ENCODE results near the gene PRSS21. TPM values are rescaled to one million over a fixed set of nuclear protein-coding genes. Genes with fewer than 3 reads are reported as not detected.

The PRSS21 gene
- total RNA-seq, 1 donor from 2014 or later: not detected

DNA sequence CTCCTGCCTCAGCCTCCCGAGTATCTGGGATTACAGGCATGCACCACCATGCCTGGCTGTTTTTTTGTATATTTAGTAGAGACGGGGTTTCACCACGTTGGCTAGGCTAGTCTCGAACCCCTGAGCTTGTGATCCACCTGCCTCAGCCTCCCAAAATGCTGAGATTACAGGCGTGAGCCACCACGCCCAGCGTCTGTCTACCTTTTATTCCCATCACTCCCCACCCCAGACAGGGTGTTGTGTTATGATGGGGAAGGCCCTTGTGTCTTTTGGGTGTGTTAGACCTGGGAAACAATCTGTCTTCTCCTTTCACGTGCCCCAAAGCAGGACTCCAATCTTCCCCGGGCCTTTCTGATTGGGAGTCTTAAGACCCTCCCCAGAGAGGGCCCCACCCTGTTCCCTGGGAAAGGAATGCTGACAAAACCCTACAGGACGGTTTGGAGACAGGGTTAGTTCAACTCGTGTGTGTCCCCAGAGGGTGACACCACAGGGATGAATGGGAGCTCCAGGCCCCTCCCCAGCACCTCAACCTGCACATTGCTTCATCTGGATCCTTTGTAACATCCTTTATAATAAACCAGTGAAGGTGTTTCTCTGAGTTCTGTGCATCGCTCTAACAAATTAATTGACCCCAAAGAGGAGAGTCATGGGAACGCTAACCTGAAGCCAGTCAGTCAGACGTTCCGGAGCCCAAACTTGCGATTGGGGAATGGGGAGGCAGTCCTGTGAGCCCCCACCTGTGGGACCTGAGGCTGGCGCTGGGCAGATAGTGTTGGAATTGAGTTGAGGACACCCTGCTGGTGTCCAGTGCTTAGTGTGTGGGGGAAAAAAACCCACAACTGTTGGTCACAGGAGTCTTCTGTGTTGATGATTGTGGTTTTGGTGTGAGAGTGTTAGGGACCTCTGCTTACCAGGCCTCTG, 36.8 kb upstream of the PRSS21 start:
- DNase-seq: no peak

DNA sequence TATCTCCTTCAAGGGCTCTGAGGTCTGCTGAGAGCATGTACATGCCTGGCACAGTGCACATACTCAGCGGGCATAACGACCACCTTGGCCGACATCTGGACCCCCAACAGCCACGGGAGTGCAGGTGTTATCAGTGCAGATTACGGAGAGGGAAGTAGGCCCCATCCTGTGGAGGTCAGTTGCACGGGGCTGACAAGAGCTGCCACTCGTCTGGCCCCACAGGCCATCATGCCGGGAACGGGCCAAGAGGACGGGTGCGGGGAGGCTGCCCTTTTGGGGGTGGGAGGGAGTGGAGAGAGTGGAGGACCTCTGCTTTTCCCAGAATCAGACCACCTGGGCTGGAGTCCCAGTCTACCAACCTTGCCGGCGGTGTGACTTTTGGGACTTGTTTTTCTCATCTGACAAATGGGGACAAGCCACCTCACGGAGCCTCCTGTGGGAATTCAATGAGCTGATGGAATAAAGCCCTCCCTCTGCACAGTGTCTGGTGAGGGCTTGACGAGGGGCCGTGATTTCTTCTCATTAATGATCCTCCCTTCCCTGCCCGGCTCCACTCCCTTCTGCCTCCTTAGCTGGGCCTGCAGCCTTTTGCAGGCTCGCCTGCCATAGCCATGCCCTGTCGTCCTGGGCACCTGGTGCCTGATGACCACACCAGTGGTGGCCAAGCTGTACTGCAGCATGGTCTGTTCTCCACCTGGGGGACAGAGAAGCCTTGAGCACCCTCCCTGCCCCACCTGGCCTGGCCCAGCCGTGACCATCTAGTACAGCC, 34.3 kb upstream of the PRSS21 start:
- DNase-seq: no peak

DNA sequence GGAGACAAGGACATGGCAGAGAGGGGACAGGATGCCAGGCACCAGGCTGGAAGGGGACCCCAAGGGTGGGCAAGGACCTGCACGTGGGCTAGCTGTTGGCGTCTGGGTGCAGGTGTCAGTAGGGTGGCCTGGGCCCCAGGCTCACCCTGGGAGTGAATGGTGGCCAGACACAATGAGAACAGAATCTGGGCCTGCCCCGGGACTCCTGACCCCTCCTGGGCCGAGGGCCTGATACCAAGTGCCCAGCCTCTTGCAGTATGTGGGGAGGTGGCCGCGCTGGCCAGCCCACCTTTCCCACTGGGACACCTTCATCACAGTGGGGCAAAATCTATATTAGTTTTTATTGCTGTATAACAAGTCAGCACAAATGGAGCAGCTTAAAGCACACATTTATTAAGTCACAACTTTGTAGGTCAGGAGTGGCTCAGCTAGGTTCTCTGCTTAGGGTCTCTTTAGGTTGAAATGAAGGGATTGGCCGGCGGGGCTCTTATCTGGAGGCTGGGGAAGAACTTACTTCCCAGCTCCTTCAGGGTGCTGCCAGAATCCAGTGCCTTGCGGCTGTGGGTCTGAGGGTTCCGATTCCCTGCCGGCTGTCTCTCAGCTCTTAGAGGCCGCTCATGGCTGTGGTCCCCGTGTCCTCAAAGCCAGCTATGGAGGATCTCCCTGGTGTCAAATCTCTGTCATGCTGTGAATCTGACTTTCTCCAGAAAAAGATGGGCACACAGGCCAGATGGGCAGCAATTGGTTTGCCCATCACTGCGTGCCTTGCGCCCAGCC, 33.3 kb upstream of the PRSS21 start:
- no peak for DNase-seq

DNA sequence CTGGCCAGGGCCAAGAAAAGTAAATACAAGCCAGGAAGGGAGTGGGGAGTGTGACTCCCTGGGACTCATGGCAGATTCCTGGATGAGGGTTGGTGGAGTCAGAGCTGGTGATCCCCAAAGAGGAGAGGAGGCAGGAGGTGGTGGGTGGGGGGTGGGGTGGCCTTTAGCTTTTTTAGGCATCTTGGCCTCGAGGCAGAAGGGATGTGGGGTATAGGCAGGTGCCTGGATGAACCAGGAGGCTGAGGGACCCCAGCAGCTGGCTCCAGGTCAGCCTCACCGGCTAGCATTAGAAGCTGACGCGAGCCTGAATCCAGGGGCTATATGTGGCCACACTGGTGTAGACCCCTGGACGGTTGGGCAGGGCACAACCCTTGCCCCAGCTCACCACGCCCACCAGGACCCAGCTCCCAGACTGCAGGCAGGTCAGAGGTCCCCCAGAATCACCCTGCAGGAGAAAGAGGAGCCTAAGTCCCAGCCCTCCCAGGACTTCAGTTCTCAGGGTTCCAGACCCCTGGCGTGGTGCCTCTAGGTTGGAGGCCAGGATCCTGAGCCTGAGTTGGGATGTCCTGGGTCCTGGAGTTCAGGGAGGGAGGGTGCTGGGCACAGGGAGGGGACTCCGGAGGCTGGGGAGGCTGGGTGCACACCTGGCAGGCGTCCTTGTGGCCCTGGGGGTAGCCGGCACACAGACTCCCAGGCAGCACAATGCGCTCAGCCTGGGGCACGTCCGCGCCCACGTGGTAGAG, 32.5 kb upstream of the PRSS21 start:
- DNase-seq: no peak

DNA sequence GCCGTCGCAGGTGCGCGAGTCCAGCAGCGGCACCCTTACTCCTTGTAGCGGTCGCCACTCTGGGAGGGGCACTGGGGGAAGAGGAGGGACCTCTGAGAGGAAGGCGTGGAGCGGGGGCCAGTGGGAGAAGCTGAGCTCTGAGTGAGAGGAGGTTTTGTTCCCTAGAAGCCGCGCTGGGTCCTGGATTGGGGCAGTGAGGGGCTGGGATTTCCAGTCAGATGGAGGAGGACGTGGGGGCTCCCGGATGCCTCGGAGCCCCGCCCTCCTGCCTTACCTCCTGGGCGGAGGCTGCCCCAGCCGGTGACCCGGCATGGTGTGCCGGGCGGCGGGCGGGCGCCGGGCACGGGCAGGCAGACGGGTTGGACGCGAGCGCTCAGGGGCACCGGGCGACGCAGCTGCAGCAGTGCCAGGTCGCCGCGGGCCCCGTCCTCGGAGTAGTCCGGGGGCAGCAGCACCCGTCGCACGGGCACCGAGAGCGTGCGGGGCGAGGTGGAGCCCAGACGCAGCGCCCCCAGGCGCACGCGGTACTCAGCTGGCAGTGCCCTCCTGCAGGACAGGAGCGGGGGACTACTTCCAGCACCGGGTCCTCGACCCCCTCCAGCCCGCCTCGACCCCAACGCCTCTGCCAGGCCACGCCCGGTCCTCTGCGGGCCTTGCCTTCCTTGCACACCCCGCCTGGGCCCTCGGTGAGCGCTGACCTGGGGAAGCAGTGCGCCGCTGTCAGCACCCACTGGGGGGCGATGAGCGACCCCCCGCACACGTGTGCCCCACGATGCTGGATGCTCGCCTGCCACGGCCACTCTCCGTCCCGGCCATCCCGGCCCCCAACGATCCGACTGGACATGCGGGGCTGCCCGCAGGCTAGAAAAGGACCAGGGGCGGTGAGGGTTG, 31.7 kb upstream of the PRSS21 start:
- no peak for DNase-seq

DNA sequence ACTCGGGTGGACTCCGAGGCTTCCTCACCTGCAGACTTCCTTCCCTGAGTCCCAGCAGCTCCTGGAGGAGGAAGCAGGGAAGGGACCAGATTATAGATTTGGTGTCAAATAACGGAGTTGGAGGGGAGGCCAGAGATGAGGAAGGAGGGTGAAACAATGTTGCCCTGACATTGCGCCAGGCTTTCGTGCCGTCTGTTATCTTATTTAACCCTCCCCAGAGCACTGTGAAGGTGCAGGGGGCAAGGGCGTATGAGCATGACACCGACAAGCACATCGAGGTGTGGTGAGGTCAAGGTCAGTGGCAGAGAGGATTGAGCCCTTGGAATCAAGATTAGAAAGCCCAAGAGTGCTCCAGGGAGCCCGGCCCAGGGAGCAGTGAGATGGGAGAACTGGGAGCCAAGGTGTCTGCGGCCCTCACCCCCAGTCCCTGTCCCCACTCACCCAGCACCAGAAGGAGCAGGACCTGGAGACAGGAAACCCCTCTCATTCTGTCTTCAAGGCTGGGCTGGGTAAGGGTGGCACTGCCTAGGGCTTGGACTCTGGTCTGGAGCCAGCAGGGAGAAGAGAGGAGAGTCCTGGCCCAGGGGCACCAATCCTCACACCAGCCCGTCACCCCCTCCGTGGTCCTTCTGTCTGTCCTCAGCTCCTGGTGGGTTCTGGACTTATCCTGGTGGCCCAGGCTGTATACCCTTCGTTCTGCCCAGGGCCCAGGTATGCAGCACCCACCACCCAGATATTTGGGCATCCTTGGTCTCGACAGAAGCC, 30.8 kb upstream of the PRSS21 start:
- no peak for DNase-seq

DNA sequence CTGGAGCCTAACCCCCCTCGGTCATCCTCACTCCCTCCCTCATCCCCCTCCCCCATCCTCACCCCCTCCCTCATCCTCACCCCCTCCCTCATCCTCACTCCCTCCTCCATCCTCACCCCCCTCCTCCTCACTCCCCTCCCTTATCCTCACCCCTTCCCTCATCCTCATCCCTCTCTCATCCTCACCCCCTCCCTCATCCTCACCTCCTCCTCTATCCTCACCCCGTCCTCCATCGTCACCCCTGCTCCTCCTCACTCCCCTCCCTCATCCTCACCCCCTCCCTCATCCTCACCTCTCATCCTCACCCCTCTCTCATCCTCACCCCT, 30.2 kb upstream of the PRSS21 start:
- no peak for DNase-seq

DNA sequence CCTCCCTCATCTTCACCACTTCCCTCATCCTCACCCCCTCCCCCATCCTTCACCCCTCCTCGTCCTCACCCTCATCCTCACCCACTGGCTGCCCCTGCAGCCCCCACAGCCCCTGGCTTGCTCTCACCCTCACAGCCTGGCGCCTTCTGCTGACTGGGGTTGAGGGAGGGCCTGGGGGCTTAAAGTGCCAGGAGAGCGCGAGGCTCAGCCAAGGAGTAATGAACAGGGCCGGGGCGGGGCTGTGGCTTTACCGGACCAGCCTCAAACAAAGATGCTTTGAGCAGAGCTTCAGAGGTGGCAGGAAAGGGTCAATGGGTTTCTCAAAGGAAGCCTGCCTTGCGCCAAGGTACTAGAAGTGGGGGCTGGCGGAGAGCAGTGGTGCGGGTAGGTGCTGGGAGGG, 29.6 kb upstream of the PRSS21 start, which contains the start of gene PRSS33:
Gene PRSS33, minus strand, starts transcription at position 155 of the 400 bp plus-strand sequence. CDS start 1,013 bp downstream, outside the sequence.
- DNase-seq: no peak

DNA sequence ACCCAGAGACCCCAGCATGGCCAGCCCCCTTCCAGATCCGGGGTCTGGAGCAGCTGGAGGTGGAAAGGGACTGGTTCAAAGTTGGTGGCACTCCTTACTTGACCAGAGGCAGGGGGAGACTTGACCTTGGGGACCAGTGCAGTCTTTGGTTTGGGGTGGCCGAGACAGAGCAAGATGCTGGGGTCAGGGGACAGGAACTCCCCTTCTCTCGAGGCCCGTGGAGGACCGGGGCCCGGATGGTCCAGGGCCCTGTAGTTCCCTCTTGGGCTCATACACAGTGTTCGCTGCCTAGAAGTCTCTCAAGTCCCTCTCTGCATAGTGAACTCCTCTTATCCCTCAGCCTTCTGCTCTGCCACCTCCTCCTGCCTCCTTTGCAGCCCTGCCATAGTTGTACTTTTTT, 29.1 kb upstream of the PRSS21 start:
- no peak for DNase-seq

DNA sequence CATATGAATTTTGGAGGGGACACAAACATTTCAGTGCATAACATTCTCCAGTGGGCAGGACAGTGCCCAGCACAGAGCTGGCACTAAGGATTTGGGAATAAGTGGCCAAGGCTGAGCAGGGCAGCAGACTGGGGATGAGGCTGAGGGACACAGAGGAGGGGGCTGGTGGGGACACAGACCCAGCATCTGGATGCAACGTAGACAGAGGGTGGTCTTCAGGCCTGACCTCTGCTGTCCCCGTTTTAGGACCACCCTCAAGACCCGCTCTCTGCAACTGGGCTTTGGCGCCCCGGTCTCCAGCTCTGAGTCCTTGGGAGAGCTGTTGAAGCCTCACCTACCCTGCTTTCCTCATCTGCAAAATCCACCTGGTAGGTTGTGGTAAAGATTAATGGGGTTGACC, 26.4 kb upstream of the PRSS21 start:
- DNase-seq: no peak

DNA sequence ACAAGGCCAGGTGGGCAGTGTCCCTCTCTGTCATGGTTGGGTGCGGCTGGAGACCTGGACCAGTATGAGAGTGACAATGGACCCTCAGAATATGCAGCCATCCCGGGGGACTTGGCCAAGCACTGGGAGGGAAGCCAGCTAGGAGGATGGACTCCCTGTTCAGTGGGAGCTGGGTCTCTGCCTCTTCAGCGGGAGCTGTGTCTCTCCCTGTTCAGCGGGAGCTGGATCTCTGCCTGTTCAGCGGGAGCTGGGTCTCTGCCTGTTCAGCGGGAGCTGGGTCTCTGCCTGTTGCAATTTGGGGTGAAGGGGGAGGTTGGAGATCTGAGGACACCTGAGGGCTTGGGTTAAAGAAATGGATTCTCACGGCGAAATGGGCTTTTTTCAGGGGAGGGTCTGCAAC, 25.9 kb upstream of the PRSS21 start:
- DNase-seq: no peak

DNA sequence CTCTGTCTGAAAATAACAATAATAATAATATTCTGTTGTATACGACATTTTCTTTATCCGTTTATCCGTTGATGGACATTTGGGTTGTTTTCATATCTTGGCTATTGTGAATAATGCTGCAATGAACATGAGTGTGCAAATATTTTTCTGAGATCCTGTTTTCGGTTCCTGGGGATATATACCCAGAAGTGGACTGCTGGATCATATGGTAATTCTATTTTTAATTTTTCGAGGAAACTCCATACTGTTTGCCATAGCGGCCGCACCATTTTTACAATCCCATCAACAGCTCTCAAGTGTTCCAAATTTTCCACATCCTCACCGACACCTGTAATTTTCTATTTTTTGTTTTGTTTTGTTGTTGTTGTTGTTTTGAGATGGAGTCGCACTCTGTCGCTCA, 24.1 kb upstream of the PRSS21 start:
- no peak for DNase-seq

DNA sequence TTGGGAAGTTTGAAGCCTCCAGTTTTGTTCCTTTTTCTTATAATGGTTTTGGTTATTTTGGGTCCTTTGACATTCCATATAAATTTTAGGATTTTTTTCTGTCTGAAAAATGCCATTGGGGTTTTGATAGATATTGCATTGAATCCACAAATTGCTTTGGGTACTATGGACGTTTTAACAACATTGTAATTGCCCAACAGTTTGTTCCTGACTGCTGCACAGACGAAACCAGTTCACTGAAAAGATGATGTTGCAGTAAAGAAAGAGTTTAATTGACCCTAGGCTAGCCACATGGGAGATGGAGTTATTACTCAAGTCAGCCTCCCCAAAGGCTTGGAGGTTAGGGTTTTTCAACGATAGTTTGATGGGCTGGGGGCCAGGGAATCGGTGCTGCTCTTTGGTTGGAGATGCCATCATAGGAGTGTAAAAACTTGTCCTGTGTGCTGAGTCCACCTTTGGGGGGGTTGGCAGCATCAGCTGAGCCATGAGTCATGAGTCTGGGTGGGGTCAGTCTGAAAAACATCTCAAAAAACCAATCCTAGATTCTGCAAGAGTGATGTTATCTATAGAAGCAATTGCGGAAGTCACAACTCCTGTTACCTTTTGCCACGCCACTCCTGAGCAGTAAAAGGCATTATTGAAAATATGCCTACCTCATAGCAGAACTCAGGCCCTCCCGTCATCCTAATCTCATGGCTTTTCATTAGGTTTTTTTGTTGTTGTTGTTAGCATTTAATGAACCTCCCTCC, 21.5 kb upstream of the PRSS21 start:
- no peak for DNase-seq

DNA sequence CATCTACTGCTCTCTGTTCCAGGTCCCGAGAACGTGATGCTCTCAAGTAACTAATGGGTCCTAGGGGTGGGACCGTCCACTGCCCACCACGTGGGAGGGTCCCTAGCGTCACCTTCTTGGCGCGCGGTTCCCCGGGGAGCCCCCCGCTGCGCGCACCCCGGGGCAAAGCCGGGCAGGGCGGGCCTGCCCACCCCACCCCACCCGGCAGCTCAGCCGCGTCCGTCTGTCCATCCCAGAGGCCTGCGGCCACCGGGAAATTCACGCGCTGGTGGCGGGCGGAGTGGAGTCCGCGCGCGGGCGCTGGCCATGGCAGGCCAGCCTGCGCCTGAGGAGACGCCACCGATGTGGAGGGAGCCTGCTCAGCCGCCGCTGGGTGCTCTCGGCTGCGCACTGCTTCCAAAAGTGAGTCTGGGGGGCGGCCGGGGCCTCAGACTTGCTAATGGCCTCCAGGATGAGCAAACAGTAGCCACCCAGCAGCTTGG, 18.3 kb upstream of the PRSS21 start:
- no peak for DNase-seq

DNA sequence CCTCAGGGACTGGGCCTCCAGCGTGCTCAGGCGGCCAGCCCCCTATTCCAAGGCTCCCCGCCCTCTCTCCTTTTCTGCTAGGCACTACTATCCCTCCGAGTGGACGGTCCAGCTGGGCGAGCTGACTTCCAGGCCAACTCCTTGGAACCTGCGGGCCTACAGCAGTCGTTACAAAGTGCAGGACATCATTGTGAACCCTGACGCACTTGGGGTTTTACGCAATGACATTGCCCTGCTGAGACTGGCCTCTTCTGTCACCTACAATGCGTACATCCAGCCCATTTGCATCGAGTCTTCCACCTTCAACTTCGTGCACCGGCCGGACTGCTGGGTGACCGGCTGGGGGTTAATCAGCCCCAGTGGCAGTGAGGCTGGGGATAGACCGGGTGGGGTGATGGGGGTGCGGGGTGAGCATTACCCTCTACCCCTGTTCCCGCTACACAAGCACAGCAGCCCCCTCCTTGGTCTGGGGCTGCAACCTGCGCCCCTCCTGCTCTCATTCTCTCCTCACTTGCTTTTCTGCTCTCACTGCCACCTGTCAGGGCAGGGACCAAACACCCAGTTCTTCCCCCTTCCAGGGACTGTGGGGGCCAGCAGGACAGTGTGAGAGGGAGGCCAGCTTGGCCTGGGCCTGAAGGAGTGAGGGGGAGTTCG, 17.7 kb upstream of the PRSS21 start:
- no peak for DNase-seq

DNA sequence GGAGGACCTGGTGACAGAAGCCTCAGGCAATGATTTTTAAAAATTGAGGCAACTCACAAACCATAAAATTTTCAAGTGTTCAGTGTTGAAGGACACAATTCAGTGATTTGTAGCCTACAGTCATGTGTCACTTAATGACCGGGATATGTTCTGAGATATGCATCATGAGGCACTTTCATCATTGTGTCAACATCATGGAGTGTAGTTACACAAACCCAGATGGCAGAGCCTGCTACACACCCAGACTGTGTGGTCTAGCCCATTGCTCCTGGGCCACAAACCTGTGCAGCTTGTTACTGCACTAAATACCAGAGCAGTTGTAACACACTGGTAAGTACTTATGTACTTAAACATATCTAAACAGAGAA, 17.2 kb upstream of the PRSS21 start:
- DNase-seq: no peak

DNA sequence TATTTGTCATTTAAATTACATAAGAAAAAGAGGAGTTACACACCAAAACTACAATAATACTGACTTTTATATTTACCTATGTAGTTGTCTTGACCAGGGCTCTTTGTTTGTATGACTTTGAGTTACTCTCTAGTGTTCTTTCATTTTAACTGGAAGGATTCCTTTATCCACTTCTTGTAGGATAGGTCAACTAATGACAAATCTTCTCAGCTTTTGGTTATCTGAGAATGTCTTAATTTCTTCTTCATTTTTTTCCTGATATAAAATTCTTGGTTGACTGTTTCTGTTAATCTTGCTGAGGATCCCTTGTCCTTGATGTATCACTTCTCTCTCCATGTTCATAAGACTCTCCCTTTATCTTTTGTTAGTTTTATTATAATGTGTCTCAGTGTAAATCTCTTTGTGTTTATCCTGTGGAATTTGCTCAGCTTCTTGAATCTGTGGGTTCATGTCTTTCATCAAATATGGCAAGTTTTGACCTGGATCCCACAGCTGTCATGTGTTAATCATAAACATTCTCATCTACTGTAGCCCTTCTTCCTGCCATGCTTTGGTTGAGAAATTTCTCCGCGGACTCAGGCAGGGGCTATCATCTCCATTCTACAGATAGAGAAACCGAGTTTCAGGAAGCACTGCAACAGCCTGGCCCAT, 13.4 kb upstream of the PRSS21 start:
- no peak for DNase-seq

DNA sequence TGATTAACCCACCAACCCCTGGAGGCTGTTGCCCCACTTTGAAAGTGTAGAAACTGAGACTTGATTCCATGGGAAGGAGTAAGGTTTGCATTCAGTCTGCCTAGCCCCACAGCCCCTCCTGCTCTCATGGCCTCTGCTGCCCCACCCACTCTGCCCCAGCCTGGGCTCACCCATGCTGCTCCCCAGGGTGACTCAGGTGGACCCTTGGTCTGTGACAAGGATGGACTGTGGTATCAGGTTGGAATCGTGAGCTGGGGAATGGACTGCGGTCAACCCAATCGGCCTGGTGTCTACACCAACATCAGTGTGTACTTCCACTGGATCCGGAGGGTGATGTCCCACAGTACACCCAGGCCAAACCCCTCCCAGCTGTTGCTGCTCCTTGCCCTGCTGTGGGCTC, 12.3 kb upstream of the PRSS21 start:
- DNase-seq: no peak

Data from tongue (tissue), 2 donors.